ENCODE measurements around the gene LCN1. TPM values are rescaled to one million over a fixed set of nuclear protein-coding genes. Genes with fewer than 3 reads are reported as not detected.

Gene LCN1
- total RNA-seq, 1 donor, result not detected

DNA sequence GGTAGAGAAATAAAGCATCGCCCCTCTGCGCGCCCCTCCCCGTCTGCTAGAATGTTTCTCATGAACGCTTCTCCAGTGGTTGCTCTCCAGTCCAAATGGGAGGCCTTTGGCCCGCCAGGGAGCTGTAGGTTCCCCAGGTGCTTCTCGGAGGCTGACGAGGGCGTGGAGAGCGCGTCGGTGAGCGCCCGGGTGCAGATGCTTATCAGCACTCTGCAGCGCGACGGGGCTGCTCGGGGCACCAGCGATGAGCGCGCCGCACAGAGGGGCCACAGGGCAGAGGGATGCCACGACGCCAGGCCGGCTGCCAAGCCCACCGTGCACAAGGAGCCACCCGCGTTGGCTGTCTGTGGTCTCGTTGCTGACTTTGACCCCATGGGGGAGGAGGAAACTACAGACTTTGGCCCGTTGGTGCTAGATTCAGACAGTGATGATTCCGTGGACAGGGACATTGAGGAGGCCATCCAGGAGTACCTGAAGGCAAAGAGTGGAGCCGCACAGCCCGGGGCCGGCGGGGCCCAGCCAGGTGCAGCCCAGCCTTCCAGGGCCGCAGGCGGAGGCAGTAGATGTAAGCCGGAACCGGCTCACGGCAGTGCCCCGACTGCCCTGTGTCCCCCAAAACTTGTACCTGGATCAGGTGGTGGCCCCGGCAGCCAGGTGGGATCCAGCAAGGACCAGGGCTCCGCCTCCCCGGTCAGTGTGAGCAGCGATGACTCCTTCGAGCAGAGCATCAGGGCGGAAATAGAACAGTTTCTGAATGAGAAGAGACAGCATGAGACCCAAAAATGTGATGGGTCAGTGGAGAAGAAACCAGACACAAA lies 36.6 kb upstream of the LCN1 start:
- TF ChIP-seq, protein P1, sequence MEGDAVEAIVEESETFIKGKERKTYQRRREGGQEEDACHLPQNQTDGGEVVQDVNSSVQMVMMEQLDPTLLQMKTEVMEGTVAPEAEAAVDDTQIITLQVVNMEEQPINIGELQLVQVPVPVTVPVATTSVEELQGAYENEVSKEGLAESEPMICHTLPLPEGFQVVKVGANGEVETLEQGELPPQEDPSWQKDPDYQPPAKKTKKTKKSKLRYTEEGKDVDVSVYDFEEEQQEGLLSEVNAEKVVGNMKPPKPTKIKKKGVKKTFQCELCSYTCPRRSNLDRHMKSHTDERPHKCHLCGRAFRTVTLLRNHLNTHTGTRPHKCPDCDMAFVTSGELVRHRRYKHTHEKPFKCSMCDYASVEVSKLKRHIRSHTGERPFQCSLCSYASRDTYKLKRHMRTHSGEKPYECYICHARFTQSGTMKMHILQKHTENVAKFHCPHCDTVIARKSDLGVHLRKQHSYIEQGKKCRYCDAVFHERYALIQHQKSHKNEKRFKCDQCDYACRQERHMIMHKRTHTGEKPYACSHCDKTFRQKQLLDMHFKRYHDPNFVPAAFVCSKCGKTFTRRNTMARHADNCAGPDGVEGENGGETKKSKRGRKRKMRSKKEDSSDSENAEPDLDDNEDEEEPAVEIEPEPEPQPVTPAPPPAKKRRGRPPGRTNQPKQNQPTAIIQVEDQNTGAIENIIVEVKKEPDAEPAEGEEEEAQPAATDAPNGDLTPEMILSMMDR (IDR thresholded peaks at IDR 0.05; ENCODE audit: insufficient read depth, low read length), result no peak
- H3K4me3 ChIP-seq (ENCODE audit: low read depth, low read length), result no peak overlapping the region
- no peak for DNase-seq (ENCODE audit: low read depth)

DNA sequence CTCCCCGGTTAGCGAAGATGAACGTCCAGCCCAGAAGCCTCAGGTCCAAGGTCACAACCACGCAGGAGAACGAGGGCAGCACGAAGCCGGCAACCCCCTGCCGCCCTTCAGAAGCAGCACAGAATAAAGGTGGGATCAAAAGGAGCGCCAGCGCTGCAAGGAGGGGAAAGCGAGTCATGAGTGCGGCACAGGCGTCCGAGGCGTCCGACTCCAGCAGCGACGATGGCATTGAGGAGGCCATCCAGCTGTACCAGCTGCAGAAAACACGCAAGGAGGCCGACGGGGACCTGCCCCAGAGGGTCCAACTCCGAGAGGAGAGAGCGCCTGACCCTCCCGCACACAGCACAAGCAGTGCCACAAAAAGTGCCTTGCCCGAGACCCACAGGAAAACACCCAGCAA lies 35.9 kb upstream of the LCN1 start:
- no peak for DNase-seq (ENCODE audit: low read depth)
- H3K4me3 ChIP-seq (ENCODE audit: low read depth, low read length), result no peak overlapping the region
- TF ChIP-seq, protein P1 (IDR thresholded peaks at IDR 0.05; ENCODE audit: insufficient read depth, low read length), result no peak

DNA sequence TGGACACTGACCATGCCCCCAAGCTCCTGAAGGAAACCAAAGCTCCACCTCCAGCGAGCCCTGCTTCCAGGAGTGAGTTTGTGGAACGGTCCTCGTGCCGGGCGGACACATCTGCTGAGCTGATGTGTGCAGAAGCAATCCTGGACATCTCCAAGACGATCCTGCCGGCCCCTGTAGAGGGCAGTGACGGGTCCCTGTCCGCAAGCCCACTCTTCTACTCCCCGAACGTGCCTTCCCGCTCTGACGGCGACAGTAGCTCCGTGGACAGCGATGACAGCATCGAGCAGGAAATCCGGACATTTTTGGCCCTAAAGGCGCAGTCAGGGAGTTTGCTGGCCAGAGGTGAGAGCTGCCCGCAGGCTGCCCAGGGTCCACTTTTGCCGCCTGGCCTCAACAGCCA lies 35.4 kb upstream of the LCN1 start:
- TF ChIP-seq, protein P1 (IDR thresholded peaks at IDR 0.05; ENCODE audit: insufficient read depth, low read length), result no peak
- no peak for DNase-seq (ENCODE audit: low read depth)
- no peak overlapping the region for H3K4me3 ChIP-seq (ENCODE audit: low read depth, low read length)

DNA sequence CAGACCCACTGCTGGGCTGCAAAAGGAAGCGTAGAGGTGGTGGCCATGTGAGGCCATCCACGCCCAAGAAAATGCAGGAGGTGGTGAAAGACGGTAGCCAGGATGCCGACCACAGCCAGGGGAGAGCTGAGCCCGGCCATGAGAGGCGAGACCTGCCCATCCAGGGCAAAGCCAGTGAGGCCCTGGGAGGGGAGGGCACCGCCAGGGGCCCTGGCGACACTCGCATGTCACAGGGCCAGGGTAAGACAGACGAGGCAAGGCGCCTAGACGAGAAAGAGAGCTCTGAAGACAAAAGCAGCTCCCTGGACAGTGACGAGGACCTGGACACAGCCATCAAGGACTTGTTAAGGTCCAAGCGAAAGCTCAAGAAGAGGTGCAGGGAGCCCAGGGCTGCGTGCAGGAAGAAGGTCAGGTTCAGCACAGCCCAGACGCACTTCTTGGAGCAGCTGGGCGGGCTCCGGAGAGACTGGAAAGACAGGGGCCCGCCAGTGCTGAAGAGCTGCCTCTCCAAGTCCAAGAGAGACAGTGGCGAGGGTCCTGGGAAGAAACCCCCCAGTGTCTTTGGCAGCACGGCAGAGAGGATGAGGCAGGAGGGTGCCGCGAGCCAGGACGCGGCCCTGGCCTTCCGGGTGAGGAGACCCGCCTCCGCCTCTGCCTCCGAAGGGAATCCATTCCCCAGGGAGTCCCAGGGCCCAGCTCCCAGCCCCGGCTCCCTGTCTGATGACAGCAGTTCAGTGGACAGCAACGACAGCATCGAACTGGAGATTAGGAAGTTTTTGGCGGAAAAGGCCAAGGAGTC lies 34.8 kb upstream of the LCN1 start:
- TF ChIP-seq, protein P1 (IDR thresholded peaks at IDR 0.05; ENCODE audit: insufficient read depth, low read length), result no peak
- H3K4me3 ChIP-seq (ENCODE audit: low read depth, low read length), result no peak overlapping the region
- DNase-seq (ENCODE audit: low read depth), result no peak

DNA sequence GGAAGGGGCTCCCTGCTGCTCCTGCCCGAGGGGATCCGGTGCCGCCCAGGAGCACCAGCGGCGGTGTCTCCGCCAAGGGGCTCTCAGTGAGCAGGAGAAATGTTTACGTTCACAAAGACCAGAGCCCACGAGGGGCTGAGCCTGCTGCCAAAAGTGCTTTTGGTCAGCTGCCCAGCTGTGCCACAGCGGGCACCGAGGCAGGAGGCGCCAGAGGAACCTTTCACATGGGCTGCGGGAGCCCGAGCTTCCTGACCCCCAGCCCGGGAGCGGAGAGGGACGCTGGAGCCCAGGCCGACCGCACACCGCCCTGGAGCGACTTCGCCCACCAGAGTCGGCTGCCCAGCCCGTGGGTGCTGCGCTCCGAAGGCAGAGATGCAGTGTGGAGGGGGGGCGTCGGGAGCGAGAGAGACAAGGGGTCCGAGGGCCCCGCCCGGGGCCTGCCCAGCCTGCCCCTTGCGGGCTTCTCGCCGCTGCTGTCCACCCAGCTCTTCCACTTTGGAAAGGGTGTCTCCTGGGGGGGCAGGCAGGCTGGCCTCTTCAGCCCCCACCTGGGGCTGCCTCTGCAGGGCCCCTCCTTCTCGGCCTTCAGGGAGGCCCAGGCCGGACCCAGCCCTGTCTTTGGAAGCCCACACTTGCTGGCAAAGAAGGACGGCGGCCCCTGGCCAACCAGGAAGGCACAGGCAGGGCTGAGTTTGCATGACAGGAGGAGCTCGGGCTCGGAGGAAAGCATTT lies 33.8 kb upstream of the LCN1 start:
- H3K4me3 ChIP-seq (ENCODE audit: low read depth, low read length), result no peak overlapping the region
- DNase-seq (ENCODE audit: low read depth), result no peak
- TF ChIP-seq, protein P1 (IDR thresholded peaks at IDR 0.05; ENCODE audit: insufficient read depth, low read length), result no peak

DNA sequence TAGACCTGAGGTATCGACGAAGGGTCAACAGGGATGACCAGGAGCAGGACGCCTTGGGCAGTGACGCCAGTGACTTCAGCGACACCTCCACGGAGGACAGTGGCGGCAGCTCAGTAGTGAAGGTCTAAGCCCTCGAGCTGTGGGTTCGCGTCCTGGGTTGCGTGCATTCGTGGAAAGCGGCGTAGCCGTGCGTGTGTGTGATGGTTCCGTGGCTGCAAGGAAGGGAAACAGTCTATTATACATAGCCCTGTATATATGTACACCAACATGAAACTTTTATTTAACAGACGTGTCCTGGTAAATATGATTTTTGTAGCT lies 33.3 kb upstream of the LCN1 start:
- DNase-seq (ENCODE audit: low read depth), result no peak
- H3K4me3 ChIP-seq (ENCODE audit: low read depth, low read length), result no peak overlapping the region
- TF ChIP-seq, protein P1 (IDR thresholded peaks at IDR 0.05; ENCODE audit: insufficient read depth, low read length), result no peak
